ENCODE results near the gene ISLR.

The ISLR gene

GRCh38 chr15:74128785-74129585 lies 44.5 kb upstream of the ISLR start:
- DNase-seq (ENCODE audit: insufficient read length, low spot score) (no peak), FAIRE-seq (no peak)
- TF ChIP-seq CTCF (IDR thresholded peaks at IDR 0.05; ENCODE audit: insufficient read depth, missing control alignments): no peak

GRCh38 chr15:74129586-74130154 lies 43.8 kb upstream of the ISLR start:
- FAIRE-seq: no peak
- no peak for TF ChIP-seq CTCF (IDR thresholded peaks at IDR 0.05; ENCODE audit: insufficient read depth, missing control alignments)
- DNase-seq (ENCODE audit: insufficient read length, low spot score): no peak

- no peak for TF ChIP-seq CTCF (IDR thresholded peaks at IDR 0.05; ENCODE audit: insufficient read depth, missing control alignments)
- DNase-seq (ENCODE audit: insufficient read length, low spot score): no peak
- FAIRE-seq: no peak
Measured at GRCh38 chr15:74130155-74130848, 43.2 kb upstream of the ISLR start, which contains the start of gene ISLR2. ISLR2 (plus strand) TSS chr15:74130586; CDS start chr15:74132755, 2,169 bp downstream.

- DNase-seq (ENCODE audit: insufficient read length, low spot score) (no peak), FAIRE-seq (no peak)
Measured at GRCh38 chr15:74130849-74131627, 42.5 kb upstream of the ISLR start.

GRCh38 chr15:74131628-74132413 lies 41.7 kb upstream of the ISLR start:
- no peak for FAIRE-seq
- DNase-seq (ENCODE audit: insufficient read length, low spot score): no peak
- no peak for TF ChIP-seq CTCF (IDR thresholded peaks at IDR 0.05; ENCODE audit: insufficient read depth, missing control alignments)

More at GRCh38 chr15:74130849-74131627, 42.5 kb upstream of the ISLR start:
- no peak for TF ChIP-seq CTCF (IDR thresholded peaks at IDR 0.05; ENCODE audit: insufficient read depth, missing control alignments)
